SK-N-MC (cell line): ENCODE measurements around the gene GRIK4.

ENCODE experiments used
- EZH2 ChIP-seq: fragments of 200-600 bp; sonication (generic); IDR thresholded peaks from one replicate; pipeline ENCODE4 v1.6.1; 2017; ENCODE audit warnings: antibody characterized with exemption
- FOXP2 ChIP-seq: optimal IDR thresholded peaks from 2 replicates; pipeline ENCODE3; 2011; ENCODE audit warnings: mild to moderate bottlenecking, moderate library complexity; ENCODE audit not compliant: insufficient read depth; ENCODE audit errors: extremely low read length, control extremely low read depth
- POLR2AphosphoS5 ChIP-seq: IDR thresholded peaks from 2 replicates; pipeline ENCODE4 v1.6.1; 2012; ENCODE audit warnings: mild to moderate bottlenecking, low read depth, low read length, borderline replicate concordance

DNA sequence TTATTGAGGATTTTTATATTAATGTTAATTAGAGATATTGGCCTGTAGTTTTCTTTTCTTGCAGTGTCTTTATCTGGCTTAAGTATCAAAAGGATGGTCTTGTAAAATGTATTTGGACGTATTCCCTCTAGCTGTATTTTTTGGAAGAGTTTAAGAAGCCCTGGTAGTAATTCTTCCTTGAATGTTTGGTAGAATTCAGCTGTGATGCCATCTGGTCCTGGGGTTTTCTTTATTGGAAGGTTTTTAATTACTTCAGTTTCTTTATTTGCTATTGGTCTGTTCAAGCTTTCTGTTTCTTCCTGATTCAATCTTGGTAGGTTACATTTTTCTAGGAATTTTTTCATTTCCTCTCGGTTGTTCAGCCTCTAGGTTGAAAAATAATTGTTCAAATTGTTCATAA, 257.4 kb downstream of the GRIK4 start:
- TF ChIP-seq EZH2: no peak
- TF ChIP-seq POLR2AphosphoS5: no peak
- no peak for TF ChIP-seq FOXP2
